ENCODE results near the gene SLC7A9.

The SLC7A9 gene

GRCh38 chr19:32828643-32829344, 40.8 kb downstream of the SLC7A9 start:
- DNase-seq (ENCODE audit: low read depth in 2 of 2), result no peak

- no peak for DNase-seq (ENCODE audit: low read depth in 2 of 2)
These were observed 41.4 kb downstream of the SLC7A9 start for GRCh38 chr19:32828139-32828538.

- DNase-seq (ENCODE audit: low read depth in 2 of 2), result no peak
These were observed 44.5 kb downstream of the SLC7A9 start for GRCh38 chr19:32824916-32825608.

- DNase-seq (ENCODE audit: low read depth in 2 of 2), result no peak
These were observed 45.3 kb downstream of the SLC7A9 start for GRCh38 chr19:32824191-32824751.

- no peak for DNase-seq (ENCODE audit: low read depth in 2 of 2)
These were observed 45.8 kb downstream of the SLC7A9 start for GRCh38 chr19:32823747-32824102.

- DNase-seq (ENCODE audit: low read depth in 2 of 2), result no peak
These were observed 46.4 kb downstream of the SLC7A9 start for GRCh38 chr19:32822916-32823746.

GRCh38 chr19:32819419-32820400, 49.9 kb downstream of the SLC7A9 start:
- no peak for DNase-seq (ENCODE audit: low read depth in 2 of 2)

GRCh38 chr19:32818536-32818935, 51.0 kb downstream of the SLC7A9 start:
- no peak for DNase-seq (ENCODE audit: low read depth in 2 of 2)

GRCh38 chr19:32817569-32818476, 51.7 kb downstream of the SLC7A9 start:
- no peak for DNase-seq (ENCODE audit: low read depth in 2 of 2)

- DNase-seq (ENCODE audit: low read depth in 2 of 2), result no peak
These were observed 52.9 kb downstream of the SLC7A9 start for GRCh38 chr19:32816555-32817099.

GRCh38 chr19:32814624-32815023, 54.9 kb downstream of the SLC7A9 start:
- DNase-seq (ENCODE audit: low read depth in 2 of 2), result no peak

- no peak for DNase-seq (ENCODE audit: low read depth in 2 of 2)
These were observed 55.6 kb downstream of the SLC7A9 start for GRCh38 chr19:32813862-32814425.

GRCh38 chr19:32812571-32812970, 57.0 kb downstream of the SLC7A9 start:
- no peak for DNase-seq (ENCODE audit: low read depth in 2 of 2)

GRCh38 chr19:32812036-32812435, 57.5 kb downstream of the SLC7A9 start:
- no peak for DNase-seq (ENCODE audit: low read depth in 2 of 2)

- no peak for DNase-seq (ENCODE audit: low read depth in 2 of 2)
These were observed 58.4 kb downstream of the SLC7A9 start for GRCh38 chr19:32811151-32811550.

GRCh38 chr19:32810452-32810851, 59.1 kb downstream of the SLC7A9 start:
- DNase-seq (ENCODE audit: low read depth in 2 of 2), result no peak

- DNase-seq (ENCODE audit: low read depth in 2 of 2), result no peak
These were observed 59.8 kb downstream of the SLC7A9 start for GRCh38 chr19:32809754-32810153.

GRCh38 chr19:32809254-32809653, 60.3 kb downstream of the SLC7A9 start:
- DNase-seq (ENCODE audit: low read depth in 2 of 2), result no peak

GRCh38 chr19:32808236-32808635, 61.3 kb downstream of the SLC7A9 start:
- no peak for DNase-seq (ENCODE audit: low read depth in 2 of 2)

Data from activated CD8-positive, alpha-beta memory T cell treated with anti-CD3 and anti-CD28 coated beads for 4 hours (primary cell).